Testis (tissue), 2 donors: ENCODE measurements around the gene ANO3.

ENCODE experiments used
- CTCF ChIP-seq, 3 experiments: fragments of 450-650 bp in 2 of 3; fragments of 200-600 bp in 1 of 3; sonication (generic) in 1 of 3; IDR thresholded peaks; one replicate each; pipeline ENCODE4 v1.5.1; 2016 to 2019; ENCODE audit warnings: antibody characterized with exemption in 3 of 3, mild to moderate bottlenecking in 2 of 3, moderate library complexity in 1 of 3
- POLR2A ChIP-seq: fragments of 450-650 bp; IDR thresholded peaks from one replicate; pipeline ENCODE4 v1.6.1; 2017; ENCODE audit warnings: antibody characterized with exemption, mild to moderate bottlenecking, moderate library complexity

DNA sequence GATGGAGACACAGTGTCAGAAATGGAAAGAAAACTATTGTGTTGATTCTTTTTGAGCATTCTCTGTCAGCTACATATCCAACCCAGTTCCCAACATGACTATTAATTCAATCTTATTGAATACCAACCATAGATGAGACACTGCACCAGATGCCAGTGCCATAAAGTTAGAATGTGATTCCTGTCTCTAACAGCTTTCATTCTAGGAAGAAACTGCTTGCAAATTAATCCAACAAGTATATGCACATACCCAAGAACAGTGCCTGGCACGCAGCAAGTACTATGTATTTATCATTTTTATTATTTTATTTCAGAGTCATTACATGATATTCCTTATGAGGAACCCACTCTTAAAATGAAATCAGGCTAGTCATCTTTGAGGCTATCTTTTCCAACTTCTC lies 355.4 kb downstream of the ANO3 start:
- TF ChIP-seq POLR2A (no peak), CTCF (IDR thresholded peaks at IDR 0.05) (no peak)
